ENCODE measurements around the gene CEP43.

Gene CEP43

GRCh38 chr6:167005350-167006159 lies 6.4 kb downstream of the CEP43 start:
- peak; percentile 53 for DNase-seq (ENCODE audit: low read depth)
- no peak for TF ChIP-seq CTCF (conservative IDR thresholded peaks at IDR 0.05; ENCODE audit: control insufficient read depth, insufficient read depth, low read depth, low read length)
- no peak overlapping the region for H3K4me3 ChIP-seq (ENCODE audit: control insufficient read depth, low read depth, low read length)

GRCh38 chr6:167007985-167008384 lies 8.8 kb downstream of the CEP43 start:
- no peak for DNase-seq (ENCODE audit: low read depth)
- TF ChIP-seq CTCF (conservative IDR thresholded peaks at IDR 0.05; ENCODE audit: control insufficient read depth, insufficient read depth, low read depth, low read length), result no peak

GRCh38 chr6:167013067-167013466 lies 13.9 kb downstream of the CEP43 start:
- no peak for DNase-seq (ENCODE audit: low read depth)
- TF ChIP-seq CTCF (conservative IDR thresholded peaks at IDR 0.05; ENCODE audit: control insufficient read depth, insufficient read depth, low read depth, low read length), result no peak
- no peak overlapping the region for H3K4me3 ChIP-seq (ENCODE audit: control insufficient read depth, low read depth, low read length)

More at GRCh38 chr6:167007985-167008384, 8.8 kb downstream of the CEP43 start:
- no peak overlapping the region for H3K4me3 ChIP-seq (ENCODE audit: control insufficient read depth, low read depth, low read length)

- no peak for DNase-seq (ENCODE audit: low read depth)
- no peak for TF ChIP-seq CTCF (conservative IDR thresholded peaks at IDR 0.05; ENCODE audit: control insufficient read depth, insufficient read depth, low read depth, low read length)
- no peak overlapping the region for H3K4me3 ChIP-seq (ENCODE audit: control insufficient read depth, low read depth, low read length)
Measured at GRCh38 chr6:167013946-167014345, 14.7 kb downstream of the CEP43 start.

GRCh38 chr6:167015302-167015701 lies 16.1 kb downstream of the CEP43 start:
- no peak for TF ChIP-seq CTCF (conservative IDR thresholded peaks at IDR 0.05; ENCODE audit: control insufficient read depth, insufficient read depth, low read depth, low read length)
- H3K4me3 ChIP-seq (ENCODE audit: control insufficient read depth, low read depth, low read length), result no peak overlapping the region
- no peak for DNase-seq (ENCODE audit: low read depth)

GRCh38 chr6:167020206-167020605 lies 21.0 kb downstream of the CEP43 start:
- no peak for TF ChIP-seq CTCF (conservative IDR thresholded peaks at IDR 0.05; ENCODE audit: control insufficient read depth, insufficient read depth, low read depth, low read length)
- no peak overlapping the region for H3K4me3 ChIP-seq (ENCODE audit: control insufficient read depth, low read depth, low read length)

More at GRCh38 chr6:167020206-167020605, 21.0 kb downstream of the CEP43 start:
- DNase-seq (ENCODE audit: low read depth), result no peak

All from fibroblast of mammary gland (primary cell).